Astrocyte of the cerebellum (primary cell): ENCODE measurements around the gene UCKL1.
"Not testable (repeated sequence)": the region's sequence is repeated elsewhere in the genome, so short reads cannot be mapped to it uniquely, and the experiment has no call there.

ENCODE experiments used
- DNase-seq: peaks from one replicate; pipeline ENCODE4 v3.0.0-alpha.2; 2011; ENCODE audit warnings: low read depth
- H3K4me3 ChIP-seq: 2 replicates; pipeline ENCODE4 v1.5.1; 2011; ENCODE audit warnings: mild to moderate bottlenecking, low read depth, low read length, moderate library complexity
- CTCF ChIP-seq: IDR thresholded peaks from 2 replicates; pipeline ENCODE4 v1.5.1; 2012; ENCODE audit warnings: low read length, low read depth, moderate library complexity, mild to moderate bottlenecking; ENCODE audit errors: missing control alignments
- in situ Hi-C: cut with HindIII; loops from 2 replicates; pipeline ENCODE4 v1.10.0; 2017; ENCODE audit warnings: low sequenced_read_pairs

The UCKL1 gene

GRCh38 chr20:63919130-63919529 is 37.1 kb downstream of the UCKL1 start:
- no peak for DNase-seq
- in situ Hi-C loops, result no loop called here
- no peak for TF ChIP-seq CTCF
- H3K4me3 ChIP-seq, result no peak overlapping the region

- in situ Hi-C loops, result no loop called here
- TF ChIP-seq CTCF, result no peak
- no peak for DNase-seq
- no peak overlapping the region for H3K4me3 ChIP-seq
Measured at GRCh38 chr20:63917811-63918210, 38.4 kb downstream of the UCKL1 start.

- H3K4me3 ChIP-seq, DNase-seq, in situ Hi-C loops: not testable (repeated sequence)
Measured at GRCh38 chr20:63916371-63916939, 39.8 kb downstream of the UCKL1 start.

GRCh38 chr20:63915471-63915870 is 40.7 kb downstream of the UCKL1 start:
- H3K4me3 ChIP-seq, result no peak overlapping the region
- no peak for DNase-seq
- TF ChIP-seq CTCF, result no peak
- in situ Hi-C loops, result no loop called here

- in situ Hi-C loops, result no loop called here
- TF ChIP-seq CTCF, result no peak
- no peak for DNase-seq
- no peak overlapping the region for H3K4me3 ChIP-seq
Measured at GRCh38 chr20:63913768-63914167, 42.4 kb downstream of the UCKL1 start.

- in situ Hi-C loops, result no loop called here
- DNase-seq, result no peak
- H3K4me3 ChIP-seq, result no peak overlapping the region
- TF ChIP-seq CTCF, result no peak
Measured at GRCh38 chr20:63911176-63911575, 45.0 kb downstream of the UCKL1 start.

- in situ Hi-C loops, result no loop called here
- no peak for TF ChIP-seq CTCF
- no peak for DNase-seq
- no peak overlapping the region for H3K4me3 ChIP-seq
Measured at GRCh38 chr20:63908008-63908682, 48.1 kb downstream of the UCKL1 start.
